Lung (tissue), 12 donors: ENCODE data around the gene INO80C. TPM values are rescaled to one million over a fixed set of nuclear protein-coding genes. Genes with fewer than 3 reads are reported as not detected.
"Not testable (repeated sequence)": the region's sequence is repeated elsewhere in the genome, so short reads cannot be mapped to it uniquely, and the experiment has no call there.

Experiments
- ATAC-seq: fragments of 200-7000 bp; cut with Tn5 transposase; one replicate; pipeline ENCODE4 v1.9.1; 2020; ENCODE audit warnings: moderate number of reproducible peaks; ENCODE audit not compliant: insufficient read depth, low FRiP score
- DNase-seq, 3 donors: peaks; one replicate each; pipeline ENCODE4 v3.0.0-alpha.2; 2013 to 2017
- H3K27ac ChIP-seq, 2 donors: one replicate each; pipeline ENCODE4 v1.5.1; 2013; ENCODE audit warnings: mild to moderate bottlenecking in 2 of 2, moderate library complexity in 2 of 2, control low read depth in 1 of 2, inconsistent platforms in 1 of 2, low read depth in 1 of 2, low read length in 1 of 2
- H3K27me3 ChIP-seq, 3 donors: one replicate each; pipeline ENCODE4 v1.5.1; 2013; ENCODE audit warnings: low read length in 2 of 3; ENCODE audit not compliant: control insufficient read depth in 3 of 3, insufficient read depth in 3 of 3
- H3K36me3 ChIP-seq, 4 donors: one replicate each; pipeline ENCODE4 v1.5.1; 2013; ENCODE audit warnings: low read length in 4 of 4, mild to moderate bottlenecking in 1 of 4, moderate library complexity in 1 of 4; ENCODE audit not compliant: control insufficient read depth in 4 of 4, insufficient read depth in 4 of 4
- H3K4me1 ChIP-seq, 5 donors: one replicate each; pipeline ENCODE4 v1.5.1; 2013; ENCODE audit warnings: low read length in 5 of 5, mild to moderate bottlenecking in 2 of 5, moderate library complexity in 1 of 5; ENCODE audit not compliant: control insufficient read depth in 5 of 5, insufficient read depth in 5 of 5
- H3K4me3 ChIP-seq: one replicate; pipeline ENCODE4 v1.5.1; 2013; ENCODE audit warnings: mild to moderate bottlenecking, control low read depth, moderate library complexity
- H3K9ac ChIP-seq, 2 donors: one replicate each; pipeline ENCODE4 v1.5.1; 2013; ENCODE audit warnings: low read length in 2 of 2, control low read depth in 1 of 2; ENCODE audit not compliant: insufficient read depth in 1 of 2
- H3K9me3 ChIP-seq, 4 donors: one replicate each; pipeline ENCODE4 v1.5.1; 2013; ENCODE audit warnings: low read length in 3 of 4, mild to moderate bottlenecking in 1 of 4, moderate library complexity in 1 of 4; ENCODE audit not compliant: control insufficient read depth in 4 of 4, insufficient read depth in 3 of 4
- CTCF ChIP-seq: IDR thresholded peaks from 2 replicates; pipeline ENCODE4 v1.5.1; 2012; ENCODE audit warnings: mild to moderate bottlenecking; ENCODE audit errors: control extremely low read depth, extremely low read depth
- WGBS, 2 donors: extraction: QIAGEN DNeasy Blood & Tissue Kit; methylation state at CpG; one replicate each; pipeline ENCODE4 v1.1.7; 2013; 5-methylcytosine and 5-hydroxymethylcytosine counted together
- polyA plus RNA-seq, 2 donors: library from polyadenylated mRNA; stranded (reverse); fragments of 200-250 nt; gene quantifications; one replicate each; pipeline ENCODE4 v1.2.1, GENCODE V29; 2013
- total RNA-seq, 2 donors: library from RNA; depleted of rRNA in 1 of 2; stranded (reverse); fragments of >200 nt in 1 of 2; gene quantifications; one replicate each; pipeline ENCODE4 v1.2.1, GENCODE V29; 2014 to 2021
- donor health status: control.
- donor health status: control.
- donor health status: Bipolar disorder and iron deficiency.
- donor health status: healthy.
- donor health status: DM: yes; HTN: yes; CAD: no.

The INO80C gene
- total and polyA plus RNA-seq, 4 donors: 26.7 to 35.6 (median 31.5) TPM

GRCh38 chr18:35455926-35456763 is 41.6 kb downstream of the INO80C start:
- Histone ChIP-seq H3K4me3 (no peak overlapping the region), H3K27ac (no peak overlapping the region), H3K9ac (no peak overlapping the region), H3K27me3 (no peaks in the 10 kb centered on the region), H3K9me3 (no peaks in the 10 kb centered on the region), H3K4me1 (peaks cover 0 to 18% (median 4%) of the 10 kb centered on the region in 5 donors), H3K36me3 (no peaks in the 10 kb centered on the region)
- DNase-seq (no peak), ATAC-seq (no peak)
- WGBS, 2 donors: 89 to 90% methylated on average over 10 of the region's 10 CpGs
- no peak for TF ChIP-seq CTCF

- no peak overlapping the region for H3K4me3 ChIP-seq
- no peak for DNase-seq
- H3K9ac ChIP-seq: no peak overlapping the region
- H3K27ac ChIP-seq: no peak overlapping the region
- no peaks in the 10 kb centered on the region for H3K36me3 ChIP-seq
- H3K9me3 ChIP-seq: no peaks in the 10 kb centered on the region
- H3K27me3 ChIP-seq: no peaks in the 10 kb centered on the region
- TF ChIP-seq CTCF: no peak
- H3K4me1 ChIP-seq: peaks cover 0 to 13% (median 0%) of the 10 kb centered on the region in 5 donors
- ATAC-seq: no peak
Measured at GRCh38 chr18:35454803-35455202, 43.0 kb downstream of the INO80C start.

DNA sequence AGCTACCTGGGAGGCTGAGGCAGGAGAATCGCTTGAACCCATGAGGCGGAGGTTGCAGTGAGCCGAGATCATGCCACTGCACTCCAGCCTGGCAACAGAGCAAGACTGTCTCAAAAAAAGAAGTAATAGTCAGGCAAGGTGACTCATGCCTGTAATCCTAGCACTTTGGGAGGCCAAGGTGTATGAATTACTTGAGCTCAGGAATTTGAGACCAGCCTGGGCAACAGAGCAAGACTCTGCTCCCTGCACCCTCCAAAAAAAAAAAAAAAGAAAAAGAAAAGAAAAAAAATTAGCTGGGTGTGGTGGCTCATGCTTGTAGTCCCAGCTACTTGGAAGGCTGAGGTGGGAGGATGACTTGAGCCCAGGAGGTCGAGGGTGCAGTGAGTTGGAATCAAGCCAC is 44.7 kb downstream of the INO80C start:
- H3K27me3 ChIP-seq, H3K9ac ChIP-seq, H3K4me3 ChIP-seq, H3K9me3 ChIP-seq, H3K27ac ChIP-seq, ATAC-seq, H3K4me1 ChIP-seq, DNase-seq, H3K36me3 ChIP-seq: not testable (repeated sequence)
- WGBS, 2 donors: 88 to 91% methylated on average over 4 of the region's 4 CpGs

GRCh38 chr18:35451916-35452315 is 45.8 kb downstream of the INO80C start:
- no peak overlapping the region for H3K9ac ChIP-seq
- H3K4me3 ChIP-seq: no peak overlapping the region
- no peaks in the 10 kb centered on the region for H3K4me1 ChIP-seq
- no peak for ATAC-seq
- 92 to 99% methylated on average over 1 of the region's 1 CpG for WGBS, 2 donors
- H3K27ac ChIP-seq: no peak overlapping the region
- H3K27me3 ChIP-seq: no peaks in the 10 kb centered on the region
- no peaks in the 10 kb centered on the region for H3K36me3 ChIP-seq
- no peaks in the 10 kb centered on the region for H3K9me3 ChIP-seq
- no peak for DNase-seq
- TF ChIP-seq CTCF: no peak
